B cell (primary cell): ENCODE results near the gene BRD4. TPM values are rescaled to one million over a fixed set of nuclear protein-coding genes. Genes with fewer than 3 reads are reported as not detected.
A peak's percentile ranks its signal among the peaks of the same experiment; 100 is the strongest.

Source experiments
- ATAC-seq: fragments of 200-7000 bp; cut with Tn5 transposase; one replicate; pipeline ENCODE4 v1.10.0; 2021; ENCODE audit warnings: low read depth, mild to moderate bottlenecking, moderate number of reproducible peaks, moderate library complexity
- CTCF ChIA-PET: fragments of 350-600 bp; sonication (Branson Sonifier 250); formaldehyde crosslinking; loops from one replicate; lab custom pipeline; 2021; ENCODE audit warnings: antibody characterized with exemption, inconsistent platforms; lab: Charles Lee
- POLR2A ChIA-PET: fragments of 350-600 bp; sonication (Branson Sonifier 250); formaldehyde crosslinking; loops from one replicate; lab custom pipeline; 2021; ENCODE audit warnings: antibody characterized with exemption; lab: Charles Lee
- DNase-seq: peaks from one replicate; pipeline ENCODE4 v3.0.0; 2013
- H2AFZ ChIP-seq: 2 replicates; pipeline ENCODE4 v1.6.1; 2012; ENCODE audit warnings: mild to moderate bottlenecking, low read depth, low read length; ENCODE audit not compliant: insufficient read depth, poor library complexity, severe bottlenecking
- H3K27ac ChIP-seq, 2 donors: 1 replicate in 1 of 2; 2 replicates in 1 of 2; pipeline ENCODE4 v1.5.1; 2012 to 2013; ENCODE audit warnings: low read length in 2 of 2, mild to moderate bottlenecking in 2 of 2, moderate library complexity in 1 of 2
- H3K27me3 ChIP-seq, 4 experiments: fragments of 200-600 bp in 1 of 4; sonication (generic) in 1 of 4; replicated peaks in 1 of 4; 1 replicate in 2 of 4; 2 replicates in 2 of 4; pipeline versions ENCODE4 v1.6.1 to v1.7.0; 2013 to 2016; ENCODE audit warnings: low read length in 3 of 4, mild to moderate bottlenecking in 2 of 4, mixed read lengths in 1 of 4, moderate library complexity in 1 of 4; ENCODE audit not compliant: insufficient read depth in 4 of 4, control insufficient read depth in 3 of 4; ENCODE audit errors: control extremely low read depth in 1 of 4
- H3K36me3 ChIP-seq, 2 experiments: replicated peaks in 1 of 2; 1 replicate in 1 of 2; 2 replicates in 1 of 2; pipeline versions ENCODE4 v1.6.1 to v1.7.1; 2013; ENCODE audit warnings: low read length in 1 of 2; ENCODE audit not compliant: insufficient read depth in 2 of 2, control insufficient read depth in 1 of 2; ENCODE audit errors: control extremely low read depth in 1 of 2, extremely low read depth in 1 of 2
- H3K4me1 ChIP-seq, 2 donors: fragments of 200-600 bp in 1 of 2; sonication (generic) in 1 of 2; 1 replicate in 1 of 2; 2 replicates in 1 of 2; pipeline versions ENCODE4 v1.5.1 to v1.6.1; 2013 to 2017; ENCODE audit warnings: low read length in 2 of 2; ENCODE audit not compliant: control insufficient read depth in 2 of 2, insufficient read depth in 2 of 2
- H3K4me2 ChIP-seq: replicated peaks from 2 replicates; pipeline ENCODE3; 2012; ENCODE audit warnings: mild to moderate bottlenecking, low read depth, low read length; ENCODE audit not compliant: poor library complexity, severe bottlenecking
- H3K4me3 ChIP-seq, 5 experiments: fragments of 200-600 bp in 1 of 5; sonication (generic) in 1 of 5; 1 replicate in 3 of 5; 2 replicates in 2 of 5; pipeline versions ENCODE4 v1.5.1 to v1.7.0; 2011 to 2016; ENCODE audit warnings: low read length in 4 of 5, mild to moderate bottlenecking in 4 of 5, low read depth in 2 of 5, control low read depth in 1 of 5, moderate library complexity in 1 of 5; ENCODE audit not compliant: insufficient read depth in 1 of 5; ENCODE audit errors: control extremely low read depth in 1 of 5, extremely low read depth in 1 of 5
- H3K79me2 ChIP-seq: fragments of 200-600 bp; sonication (generic); one replicate; pipeline ENCODE4 v1.6.0; 2016; ENCODE audit warnings: low read length; ENCODE audit not compliant: control insufficient read depth, insufficient read depth
- H3K9ac ChIP-seq: fragments of 200-600 bp; sonication (generic); 2 replicates; pipeline ENCODE4 v1.6.1; 2017; ENCODE audit warnings: mild to moderate bottlenecking, low read length, moderate library complexity
- H3K9me3 ChIP-seq, 3 donors: one replicate each; pipeline versions ENCODE4 v1.6.1 to v1.7.1; 2013; ENCODE audit warnings: low read length in 2 of 3; ENCODE audit not compliant: control insufficient read depth in 2 of 3, insufficient read depth in 1 of 3; ENCODE audit errors: control extremely low read depth in 1 of 3
- H4K20me1 ChIP-seq: 2 replicates; pipeline ENCODE4 v1.6.0; 2012; ENCODE audit warnings: mild to moderate bottlenecking, low read length; ENCODE audit not compliant: insufficient read depth, control insufficient read depth, poor library complexity, severe bottlenecking
- H3K27ac Mint-ChIP-seq: one replicate; pipeline ENCODE4 v1.8.0; 2021; ENCODE audit warnings: mixed read lengths
- H3K27me3 Mint-ChIP-seq: one replicate; pipeline ENCODE4 v1.8.0; 2021; ENCODE audit warnings: mixed read lengths
- H3K4me1 Mint-ChIP-seq: one replicate; pipeline ENCODE4 v1.8.0; 2021; ENCODE audit warnings: mixed read lengths
- H3K4me3 Mint-ChIP-seq: one replicate; pipeline ENCODE4 v1.8.0; 2021; ENCODE audit warnings: mixed read lengths
- H3K9me3 Mint-ChIP-seq: one replicate; pipeline ENCODE4 v1.8.0; 2022; ENCODE audit warnings: mixed read lengths; ENCODE audit not compliant: insufficient read depth
- CTCF ChIP-seq: fragments of 200-600 bp; IDR thresholded peaks from one replicate; pipeline ENCODE4 v1.8.0; 2022; ENCODE audit warnings: antibody characterized with exemption, mild to moderate bottlenecking
- EZH2 ChIP-seq: IDR thresholded peaks from 2 replicates; pipeline ENCODE4 v1.6.1; 2012; ENCODE audit warnings: borderline replicate concordance, low read depth, mild to moderate bottlenecking, moderate library complexity, low read length; ENCODE audit not compliant: insufficient read depth, poor library complexity, severe bottlenecking
- WGBS: methylation state at CpG from one replicate; pipeline ENCODE4 v1.1.5; 2013; ENCODE audit warnings: missing lambda C conversion rate; ENCODE audit not compliant: insufficient coverage; 5-methylcytosine and 5-hydroxymethylcytosine counted together
- intact Hi-C: fragments of 100-400 bp; cut with micrococcal nuclease; formaldehyde crosslinking; loops from one replicate; pipeline ENCODE4 v1.10.0; 2022
- polyA plus RNA-seq: library from polyadenylated mRNA; depleted of rRNA; stranded (reverse); fragments of >200 nt; gene quantifications from 2 replicates; pipeline ENCODE4 v1.2.3, GENCODE V29; 2012
- total RNA-seq, 2 donors: library from RNA; stranded (reverse); fragments of 120-200 nt in 1 of 2; gene quantifications; 1 replicate in 1 of 2; 2 replicates in 1 of 2; pipeline versions ENCODE4 v1.2.3 to v1.2.4, GENCODE V29; 2013 to 2022

BRD4 gene
- total and polyA plus RNA-seq, 2 donors (not counting 1 experiment from before 2014, with no cell fraction given): 30.7 to 209 TPM

GRCh38 chr19:15231271-15231670, 101.1 kb downstream of the BRD4 start:
- Histone ChIP-seq H2AFZ (peak overlapping the region; percentile 54), H3K36me3 (peaks cover 0 to 8% of the 10 kb centered on the region in 2 experiments), H3K9me3 (peaks cover 0 to 10% (median 0%) of the 10 kb centered on the region in 3 donors), H3K4me1 (peaks cover 20 to 28% of the 10 kb centered on the region in 2 donors), H3K27me3 (peaks cover 0 to 25% (median 8%) of the 10 kb centered on the region in 4 experiments), H3K27ac (no peak overlapping the region), H3K4me3 (no peak overlapping the region), H3K79me2 (no peaks in the 10 kb centered on the region), H3K4me2 (peak overlapping the region; percentile 89), H4K20me1 (peaks cover 4% of the 10 kb centered on the region), H3K9ac (no peak overlapping the region)
- POLR2A ChIA-PET: no interaction called here
- peak; percentile 33 for DNase-seq
- peak overlapping the region; percentile 63 for H3K4me3 Mint-ChIP-seq
- ATAC-seq: no peak
- peaks cover 21% of the 10 kb centered on the region for H3K27me3 Mint-ChIP-seq
- peaks cover 24% of the 10 kb centered on the region for H3K4me1 Mint-ChIP-seq
- intact Hi-C loops: loop anchor here (5.0 kb wide), 1 partner anchor 54 kb away; no protein-coding TSS in a partner anchor
- H3K9me3 Mint-ChIP-seq: no peaks in the 10 kb centered on the region
- TF ChIP-seq CTCF (no peak), EZH2 (no peak)
- CTCF ChIA-PET: no interaction called here
- 82% methylated on average over 7 of the region's 10 CpGs for WGBS
- peak overlapping the region; percentile 20 for H3K27ac Mint-ChIP-seq

GRCh38 chr19:15227261-15227660, 105.1 kb downstream of the BRD4 start:
- DNase-seq: no peak
- Histone ChIP-seq H3K36me3 (no peaks in the 10 kb centered on the region), H3K4me2 (no peak overlapping the region), H3K79me2 (no peaks in the 10 kb centered on the region), H3K4me3 (no peak overlapping the region), H4K20me1 (no peaks in the 10 kb centered on the region), H3K27me3 (peaks cover 0 to 33% (median 9%) of the 10 kb centered on the region in 4 experiments), H3K9me3 (peaks cover 0 to 6% (median 0%) of the 10 kb centered on the region in 3 donors), H3K27ac (no peak overlapping the region), H3K4me1 (peaks cover 23 to 25% of the 10 kb centered on the region in 2 donors), H3K9ac (no peak overlapping the region), H2AFZ (no peak overlapping the region)
- TF ChIP-seq EZH2 (no peak), CTCF (no peak)
- Mint-ChIP-seq H3K4me3 (no peak overlapping the region), H3K9me3 (no peaks in the 10 kb centered on the region), H3K4me1 (peaks cover 26% of the 10 kb centered on the region), H3K27ac (no peak overlapping the region), H3K27me3 (peaks cover 17% of the 10 kb centered on the region)
- ATAC-seq: no peak
- ChIA-PET POLR2A (no interaction called here), CTCF (no interaction called here)
- 100% methylated on average over 3 of the region's 7 CpGs for WGBS
- intact Hi-C loops: no loop called here
